ENCODE data around the gene B3GALT6. TPM values are rescaled to one million over a fixed set of nuclear protein-coding genes. Genes with fewer than 3 reads are reported as not detected.

Gene B3GALT6
- total RNA-seq, 2 donors from 2014 or later: 18.4 to 35.6 TPM

GRCh38 chr1:1239227-1239613 lies 7.2 kb downstream of the B3GALT6 start:
- peaks cover 13% of the 10 kb centered on the region for H3K4me1 ChIP-seq
- ATAC-seq (no peak), DNase-seq (no peak)
- WGBS, 2 donors: 82% methylated on average over 15 of the region's 15 CpGs; no CpG with 5 or more reads in 1 of the 2 donors
- no peaks in the 10 kb centered on the region for H3K9me3 ChIP-seq
- no peak overlapping the region for H3K4me3 ChIP-seq
- peaks cover 0 to 5% of the 10 kb centered on the region in 2 donors for H3K27me3 ChIP-seq
- no peaks in the 10 kb centered on the region for H3K36me3 ChIP-seq (replicated peaks in 1 of 2; ENCODE audit: insufficient read depth in 1 of 2, low read depth in 2 of 2)
- intact Hi-C loops (cut with DNase I): no loop called here
- TF ChIP-seq POLR2A (IDR thresholded peaks at IDR 0.05): no peak
- TF ChIP-seq, protein P1, sequence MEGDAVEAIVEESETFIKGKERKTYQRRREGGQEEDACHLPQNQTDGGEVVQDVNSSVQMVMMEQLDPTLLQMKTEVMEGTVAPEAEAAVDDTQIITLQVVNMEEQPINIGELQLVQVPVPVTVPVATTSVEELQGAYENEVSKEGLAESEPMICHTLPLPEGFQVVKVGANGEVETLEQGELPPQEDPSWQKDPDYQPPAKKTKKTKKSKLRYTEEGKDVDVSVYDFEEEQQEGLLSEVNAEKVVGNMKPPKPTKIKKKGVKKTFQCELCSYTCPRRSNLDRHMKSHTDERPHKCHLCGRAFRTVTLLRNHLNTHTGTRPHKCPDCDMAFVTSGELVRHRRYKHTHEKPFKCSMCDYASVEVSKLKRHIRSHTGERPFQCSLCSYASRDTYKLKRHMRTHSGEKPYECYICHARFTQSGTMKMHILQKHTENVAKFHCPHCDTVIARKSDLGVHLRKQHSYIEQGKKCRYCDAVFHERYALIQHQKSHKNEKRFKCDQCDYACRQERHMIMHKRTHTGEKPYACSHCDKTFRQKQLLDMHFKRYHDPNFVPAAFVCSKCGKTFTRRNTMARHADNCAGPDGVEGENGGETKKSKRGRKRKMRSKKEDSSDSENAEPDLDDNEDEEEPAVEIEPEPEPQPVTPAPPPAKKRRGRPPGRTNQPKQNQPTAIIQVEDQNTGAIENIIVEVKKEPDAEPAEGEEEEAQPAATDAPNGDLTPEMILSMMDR (IDR thresholded peaks at IDR 0.05): no peak
- H3K27ac ChIP-seq: no peak overlapping the region

GRCh38 chr1:1239614-1240347 lies 7.7 kb downstream of the B3GALT6 start:
- H3K4me1 ChIP-seq: peaks cover 13% of the 10 kb centered on the region
- ATAC-seq (no peak), DNase-seq (no peak)
- H3K4me3 ChIP-seq: no peak overlapping the region
- no peak overlapping the region for H3K27ac ChIP-seq
- H3K9me3 ChIP-seq: no peaks in the 10 kb centered on the region
- H3K27me3 ChIP-seq: peaks cover 0 to 5% of the 10 kb centered on the region in 2 donors
- intact Hi-C loops (cut with DNase I): no loop called here
- 39% methylated on average over 30 of the region's 30 CpGs; no CpG with 5 or more reads in 1 of the 2 donors for WGBS, 2 donors
- no peak for TF ChIP-seq POLR2A (IDR thresholded peaks at IDR 0.05)
- TF ChIP-seq, protein P1 (IDR thresholded peaks at IDR 0.05): no peak
- no peaks in the 10 kb centered on the region for H3K36me3 ChIP-seq (replicated peaks in 1 of 2; ENCODE audit: insufficient read depth in 1 of 2, low read depth in 2 of 2)

DNA sequence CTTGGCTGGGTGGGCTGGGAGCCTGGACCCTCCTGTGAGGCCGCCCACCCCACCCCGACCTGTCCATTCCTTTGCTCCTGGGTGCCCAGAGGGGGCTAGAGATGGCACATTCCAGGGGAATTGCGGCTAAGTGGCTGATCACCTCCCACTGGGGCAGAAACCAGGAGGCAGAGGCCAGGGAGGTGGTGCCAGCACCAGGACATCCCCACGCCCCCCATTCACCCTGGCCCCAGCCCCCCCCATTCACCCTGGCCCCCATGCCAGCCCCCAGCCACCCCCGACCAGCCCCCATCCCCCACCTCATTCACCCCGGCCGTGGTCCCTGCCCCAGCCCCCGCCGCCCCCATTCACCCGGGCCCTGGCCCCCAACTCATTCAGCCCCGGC lies 8.3 kb downstream of the B3GALT6 start:
- Histone ChIP-seq H3K36me3 (replicated peaks in 1 of 2; ENCODE audit: insufficient read depth in 1 of 2, low read depth in 2 of 2) (no peaks in the 10 kb centered on the region), H3K27me3 (peaks cover 0 to 5% of the 10 kb centered on the region in 2 donors), H3K9me3 (no peaks in the 10 kb centered on the region), H3K4me3 (no peak overlapping the region), H3K4me1 (peaks cover 13% of the 10 kb centered on the region), H3K27ac (no peak overlapping the region)
- TF ChIP-seq, protein P1 (IDR thresholded peaks at IDR 0.05): no peak
- TF ChIP-seq POLR2A (IDR thresholded peaks at IDR 0.05): no peak
- intact Hi-C loops (cut with DNase I): no loop called here
- no peak for DNase-seq
- no peak for ATAC-seq
- 37% methylated on average over 6 of the region's 11 CpGs; no CpG with 5 or more reads in 1 of the 2 donors for WGBS, 2 donors

DNA sequence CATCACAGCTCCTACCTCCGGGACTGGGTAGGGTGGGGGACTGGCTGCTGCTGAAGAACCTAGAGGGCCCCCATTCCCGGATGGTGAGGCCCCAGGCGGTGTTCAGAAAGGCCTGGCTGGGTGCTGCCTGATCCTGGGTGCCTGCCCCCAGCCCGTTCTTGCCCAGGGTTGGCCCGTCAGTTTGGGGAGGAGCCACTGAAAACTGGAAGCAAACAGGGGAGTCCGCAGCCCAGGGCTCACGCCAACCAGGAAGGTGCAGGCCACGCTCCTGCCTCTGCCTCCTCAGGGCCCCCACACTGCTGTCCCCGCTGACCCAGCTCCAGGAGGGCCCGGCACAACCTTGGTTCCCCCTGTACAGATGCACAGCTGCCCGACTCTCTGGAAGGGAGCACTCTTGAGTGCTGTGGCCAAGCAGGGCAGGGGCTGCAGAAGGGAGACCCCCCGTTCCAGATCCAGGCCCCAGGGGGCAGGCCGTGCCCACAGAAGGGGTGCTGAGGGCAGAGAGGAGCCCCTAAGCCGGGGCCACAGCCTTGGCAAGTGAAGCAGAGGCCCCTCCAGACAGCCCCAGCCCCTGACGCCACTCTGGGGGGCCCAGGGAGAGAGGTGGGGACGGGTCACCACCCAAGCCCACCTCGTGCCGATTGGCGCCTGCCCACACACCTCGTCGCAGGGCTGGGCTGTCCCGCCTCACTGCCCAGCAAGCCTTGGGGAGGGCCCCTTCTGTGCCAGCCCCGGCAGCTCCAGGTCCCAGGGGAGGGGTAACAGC lies 9.0 kb downstream of the B3GALT6 start:
- H3K27ac ChIP-seq: no peak overlapping the region
- H3K27me3 ChIP-seq: peaks cover 0 to 5% of the 10 kb centered on the region in 2 donors
- TF ChIP-seq POLR2A (IDR thresholded peaks at IDR 0.05): no peak
- H3K36me3 ChIP-seq (replicated peaks in 1 of 2; ENCODE audit: insufficient read depth in 1 of 2, low read depth in 2 of 2): no peaks in the 10 kb centered on the region
- ATAC-seq (no peak), DNase-seq (no peak)
- no peaks in the 10 kb centered on the region for H3K9me3 ChIP-seq
- no peak overlapping the region for H3K4me3 ChIP-seq
- WGBS, 2 donors: 19 to 65% methylated on average over 2 to 21 of the region's 23 CpGs
- H3K4me1 ChIP-seq: peaks cover 13% of the 10 kb centered on the region
- intact Hi-C loops (cut with DNase I): no loop called here

DNA sequence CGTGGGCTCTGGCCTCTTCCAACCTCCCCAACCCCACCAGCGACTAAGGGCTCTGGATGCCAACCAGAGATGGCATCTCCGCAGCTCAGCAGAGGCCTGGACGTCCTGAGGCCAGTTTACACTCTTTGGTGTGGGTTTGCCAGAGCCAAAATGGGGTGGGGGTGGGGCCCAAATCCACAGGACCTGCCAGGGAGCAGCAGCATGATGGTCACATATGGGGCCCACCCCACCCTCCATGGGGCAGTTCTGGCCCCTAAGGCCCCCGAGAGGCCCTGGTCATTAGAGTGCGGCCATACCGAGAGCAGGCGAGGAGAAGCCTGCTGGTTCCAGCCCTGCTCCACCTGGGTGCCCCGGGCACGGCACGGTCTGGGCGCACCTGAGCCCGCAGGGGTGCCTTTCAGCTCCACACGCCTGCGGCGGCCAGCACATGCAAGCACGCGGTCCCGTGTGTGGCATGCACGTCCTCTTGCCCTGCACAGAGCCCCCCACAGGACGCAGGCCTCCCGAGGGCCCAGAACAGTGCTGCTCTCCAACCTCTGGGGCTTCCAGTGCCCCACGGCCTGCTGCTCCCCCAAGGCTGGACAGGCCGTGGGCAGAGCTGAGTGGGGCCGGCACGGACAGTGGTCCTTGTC lies 9.7 kb downstream of the B3GALT6 start:
- intact Hi-C loops (cut with DNase I): no loop called here
- WGBS, 2 donors: 89% methylated on average over 25 of the region's 26 CpGs; no CpG with 5 or more reads in 1 of the 2 donors
- H3K27me3 ChIP-seq: peaks cover 0 to 4% of the 10 kb centered on the region in 2 donors

More for the DNA sequence above, 9.7 kb downstream of the B3GALT6 start:
- DNase-seq (no peak), ATAC-seq (no peak)
- TF ChIP-seq, protein P1 (IDR thresholded peaks at IDR 0.05): no peak
- TF ChIP-seq POLR2A (IDR thresholded peaks at IDR 0.05): no peak
- no peaks in the 10 kb centered on the region for H3K9me3 ChIP-seq
- peaks cover 13% of the 10 kb centered on the region for H3K4me1 ChIP-seq
- H3K4me3 ChIP-seq: no peak overlapping the region
- no peaks in the 10 kb centered on the region for H3K36me3 ChIP-seq (replicated peaks in 1 of 2; ENCODE audit: insufficient read depth in 1 of 2, low read depth in 2 of 2)
- no peak overlapping the region for H3K27ac ChIP-seq

Data from body of pancreas (tissue), 4 donors.